ENCODE measurements around the gene LRRC30.

LRRC30 gene

DNA sequence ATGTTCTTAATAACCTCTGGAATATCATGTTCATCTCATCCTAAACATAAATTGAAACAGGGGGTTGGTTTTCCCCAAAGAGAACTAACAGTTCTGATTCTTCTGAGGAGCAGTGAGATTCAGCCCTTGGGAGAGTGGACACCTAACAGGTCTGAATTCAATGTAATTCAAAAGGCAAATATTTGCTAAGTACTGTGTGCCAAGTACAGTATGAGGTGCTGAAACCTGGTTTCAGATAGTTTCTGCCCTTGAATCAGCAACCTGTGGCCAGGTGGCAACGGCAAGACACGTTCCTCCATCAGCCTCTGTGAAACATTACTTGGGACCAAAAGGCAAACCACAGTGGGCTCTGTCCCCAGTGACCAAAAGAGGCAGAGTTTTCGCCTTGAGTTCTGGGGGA is 1.3 kb downstream of the LRRC30 start:
- H3K27ac ChIP-seq: no peak overlapping the region
- no peaks in the 10 kb centered on the region for H3K27me3 ChIP-seq (replicated peaks)
- in situ Hi-C loops (cut with HindIII; ENCODE audit: low pct_ligation_motif_present, low sequenced_read_pairs): no loop called here
- no peak overlapping the region for H3K4me3 ChIP-seq (ENCODE audit: low read depth, low read length)
- DNase-seq: no peak
- TF ChIP-seq, protein P1, sequence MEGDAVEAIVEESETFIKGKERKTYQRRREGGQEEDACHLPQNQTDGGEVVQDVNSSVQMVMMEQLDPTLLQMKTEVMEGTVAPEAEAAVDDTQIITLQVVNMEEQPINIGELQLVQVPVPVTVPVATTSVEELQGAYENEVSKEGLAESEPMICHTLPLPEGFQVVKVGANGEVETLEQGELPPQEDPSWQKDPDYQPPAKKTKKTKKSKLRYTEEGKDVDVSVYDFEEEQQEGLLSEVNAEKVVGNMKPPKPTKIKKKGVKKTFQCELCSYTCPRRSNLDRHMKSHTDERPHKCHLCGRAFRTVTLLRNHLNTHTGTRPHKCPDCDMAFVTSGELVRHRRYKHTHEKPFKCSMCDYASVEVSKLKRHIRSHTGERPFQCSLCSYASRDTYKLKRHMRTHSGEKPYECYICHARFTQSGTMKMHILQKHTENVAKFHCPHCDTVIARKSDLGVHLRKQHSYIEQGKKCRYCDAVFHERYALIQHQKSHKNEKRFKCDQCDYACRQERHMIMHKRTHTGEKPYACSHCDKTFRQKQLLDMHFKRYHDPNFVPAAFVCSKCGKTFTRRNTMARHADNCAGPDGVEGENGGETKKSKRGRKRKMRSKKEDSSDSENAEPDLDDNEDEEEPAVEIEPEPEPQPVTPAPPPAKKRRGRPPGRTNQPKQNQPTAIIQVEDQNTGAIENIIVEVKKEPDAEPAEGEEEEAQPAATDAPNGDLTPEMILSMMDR (IDR thresholded peaks at IDR 0.05; ENCODE audit: low read depth, low read length, missing control alignments): no peak
- no peaks in the 10 kb centered on the region for H3K36me3 ChIP-seq (replicated peaks)

DNA sequence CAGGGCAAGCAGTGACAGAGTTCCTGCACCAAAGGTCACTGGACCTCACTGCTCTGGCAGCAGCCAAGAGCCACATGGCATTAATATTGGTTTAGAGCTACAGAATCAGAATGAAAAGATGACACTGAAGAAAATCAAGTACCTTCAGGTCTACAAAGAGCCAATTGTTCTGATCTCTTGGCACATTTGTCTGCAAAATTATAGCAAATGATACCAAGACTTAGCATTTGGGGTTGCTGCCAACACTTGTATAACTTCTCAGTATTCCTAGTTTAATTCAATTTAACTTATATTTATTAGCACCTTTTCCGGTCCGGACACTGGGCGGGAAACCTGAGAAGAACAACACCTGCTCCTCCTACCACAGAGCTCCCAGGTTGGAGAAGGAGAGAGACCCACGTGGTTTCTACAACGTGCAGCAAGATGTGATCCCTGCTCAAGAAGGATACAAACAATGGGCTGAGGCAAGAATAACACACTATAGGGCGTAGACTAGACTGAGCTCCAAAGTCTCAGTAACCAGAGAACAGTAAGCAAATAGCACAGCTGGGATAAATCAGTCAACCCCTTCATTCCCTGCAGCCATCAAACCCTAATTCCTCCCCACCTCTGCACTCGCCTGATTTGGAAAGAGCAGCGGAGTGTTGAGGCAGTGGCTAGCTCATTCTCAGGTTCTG is 2.4 kb downstream of the LRRC30 start:
- Histone ChIP-seq H3K27ac (no peak overlapping the region), H3K4me3 (ENCODE audit: low read depth, low read length) (no peak overlapping the region), H3K27me3 (replicated peaks) (no peaks in the 10 kb centered on the region), H3K36me3 (replicated peaks) (no peaks in the 10 kb centered on the region)
- in situ Hi-C loops (cut with HindIII; ENCODE audit: low pct_ligation_motif_present, low sequenced_read_pairs): no loop called here
- TF ChIP-seq, protein P1 (IDR thresholded peaks at IDR 0.05; ENCODE audit: low read depth, low read length, missing control alignments): no peak
- no peak for DNase-seq

DNA sequence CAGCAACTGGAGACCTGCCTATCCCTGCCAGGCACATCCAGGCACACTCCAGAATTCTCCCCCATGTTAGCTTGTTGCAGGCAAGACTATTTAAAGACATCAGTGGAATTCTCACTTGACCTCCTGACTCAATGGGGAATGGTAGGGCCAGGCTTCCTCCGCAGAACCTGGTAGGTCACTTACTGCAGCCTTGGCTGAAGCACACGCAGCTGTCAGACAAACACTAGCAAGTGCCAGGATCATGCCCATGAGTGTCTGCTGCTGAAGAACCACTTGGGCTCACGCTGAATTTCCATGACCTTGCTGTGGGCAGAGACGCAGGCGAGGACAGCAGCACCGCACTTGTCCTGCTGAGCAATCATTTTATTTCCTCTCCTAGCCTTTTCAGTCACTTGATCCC is 3.2 kb downstream of the LRRC30 start:
- in situ Hi-C loops (cut with HindIII; ENCODE audit: low pct_ligation_motif_present, low sequenced_read_pairs): no loop called here
- H3K27me3 ChIP-seq (replicated peaks): no peaks in the 10 kb centered on the region
- no peak overlapping the region for H3K4me3 ChIP-seq (ENCODE audit: low read depth, low read length)
- DNase-seq: no peak
- TF ChIP-seq, protein P1 (IDR thresholded peaks at IDR 0.05; ENCODE audit: low read depth, low read length, missing control alignments): no peak
- no peaks in the 10 kb centered on the region for H3K36me3 ChIP-seq (replicated peaks)
- H3K27ac ChIP-seq: no peak overlapping the region

DNA sequence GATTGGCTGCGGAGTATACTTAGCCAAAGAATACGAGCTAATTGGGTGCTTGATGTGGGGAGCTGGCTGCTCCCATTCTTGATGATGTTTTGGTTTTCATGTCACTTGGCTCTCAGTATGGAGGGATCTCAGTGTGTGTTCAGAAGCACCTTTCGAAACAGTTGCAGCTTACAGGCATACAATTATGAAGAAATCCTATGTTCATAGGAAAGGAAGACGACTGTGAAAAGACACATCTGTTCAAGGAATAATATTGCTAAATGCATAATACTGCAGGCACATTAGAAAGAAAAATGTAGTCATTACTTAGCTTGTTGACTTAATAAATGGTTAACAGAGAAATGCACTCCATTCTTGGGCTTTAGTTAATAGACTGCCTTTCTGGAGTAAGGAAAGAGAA is 4.1 kb downstream of the LRRC30 start:
- Histone ChIP-seq H3K36me3 (replicated peaks) (no peaks in the 10 kb centered on the region), H3K27me3 (replicated peaks) (no peaks in the 10 kb centered on the region), H3K27ac (no peak overlapping the region), H3K4me3 (ENCODE audit: low read depth, low read length) (no peak overlapping the region)
- no peak for DNase-seq
- in situ Hi-C loops (cut with HindIII; ENCODE audit: low pct_ligation_motif_present, low sequenced_read_pairs): no loop called here
- TF ChIP-seq, protein P1 (IDR thresholded peaks at IDR 0.05; ENCODE audit: low read depth, low read length, missing control alignments): no peak

DNA sequence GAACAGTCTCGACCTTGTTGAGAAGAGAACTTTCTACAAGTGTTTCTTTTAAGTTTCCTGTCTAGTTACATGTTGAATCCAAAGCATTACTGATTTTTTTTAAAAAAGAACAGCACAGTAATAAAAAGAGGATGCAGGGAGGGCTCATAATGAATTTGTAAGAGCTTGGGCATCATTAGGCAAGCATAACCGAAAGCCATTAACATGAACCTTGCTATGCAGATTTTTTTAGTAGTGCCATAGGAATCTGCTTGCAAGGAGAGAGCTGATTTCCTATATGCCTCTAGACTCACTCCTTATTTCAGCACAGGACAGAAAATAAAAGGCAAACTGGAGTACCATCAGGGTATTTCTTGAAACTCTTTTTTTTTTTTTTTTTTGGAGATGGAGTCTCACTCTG is 5.2 kb downstream of the LRRC30 start:
- no peaks in the 10 kb centered on the region for H3K27me3 ChIP-seq (replicated peaks)
- H3K4me3 ChIP-seq (ENCODE audit: low read depth, low read length): no peak overlapping the region
- H3K36me3 ChIP-seq (replicated peaks): no peaks in the 10 kb centered on the region
- in situ Hi-C loops (cut with HindIII; ENCODE audit: low pct_ligation_motif_present, low sequenced_read_pairs): no loop called here
- TF ChIP-seq, protein P1 (IDR thresholded peaks at IDR 0.05; ENCODE audit: low read depth, low read length, missing control alignments): no peak
- no peak for DNase-seq
- H3K27ac ChIP-seq: no peak overlapping the region

DNA sequence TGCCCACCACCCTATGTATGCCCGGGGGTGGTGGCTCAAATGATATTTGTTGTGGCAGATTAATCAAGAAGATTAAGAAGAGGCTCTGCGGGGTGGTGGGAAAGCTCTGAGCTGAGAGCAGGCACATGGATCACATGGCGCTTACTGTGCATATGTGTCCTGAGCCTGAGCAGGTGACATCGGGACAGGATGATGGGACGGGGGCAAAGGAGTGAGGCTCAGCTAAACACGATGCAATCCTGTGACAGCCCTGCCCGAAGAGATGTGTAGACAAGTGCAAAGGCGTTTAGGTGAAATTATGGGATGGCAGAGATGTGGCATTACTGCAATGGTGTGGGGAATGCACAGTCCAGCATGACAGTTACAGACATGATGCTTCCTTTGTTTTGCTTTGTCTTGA is 6.0 kb downstream of the LRRC30 start:
- Histone ChIP-seq H3K4me3 (ENCODE audit: low read depth, low read length) (no peak overlapping the region), H3K27me3 (replicated peaks) (no peaks in the 10 kb centered on the region), H3K27ac (no peak overlapping the region), H3K36me3 (replicated peaks) (no peaks in the 10 kb centered on the region)
- TF ChIP-seq, protein P1 (IDR thresholded peaks at IDR 0.05; ENCODE audit: low read depth, low read length, missing control alignments): no peak
- DNase-seq: no peak
- in situ Hi-C loops (cut with HindIII; ENCODE audit: low pct_ligation_motif_present, low sequenced_read_pairs): no loop called here

Measured in brain microvascular endothelial cell (primary cell).